ENCODE results near the gene FIBCD1. TPM values are rescaled to one million over a fixed set of nuclear protein-coding genes. Genes with fewer than 3 reads are reported as not detected.

Gene FIBCD1
- total and polyA plus RNA-seq, 8 donors: 0.18 to 6.4 (median 0.41) TPM; not detected in 4

GRCh38 chr9:130935648-130936271 is 3.3 kb downstream of the FIBCD1 start:
- Histone ChIP-seq H3K4me3 (no peak overlapping the region), H3K27ac (no peak overlapping the region), H3K9me3 (no peaks in the 10 kb centered on the region), H3K36me3 (no peaks in the 10 kb centered on the region), H3K4me1 (peaks cover 21 to 50% (median 38%) of the 10 kb centered on the region in 4 donors), H3K27me3 (peaks cover 20 to 92% (median 87%) of the 10 kb centered on the region in 3 donors)
- no peak for DNase-seq
- intact Hi-C loops (cut with DNase I; ENCODE audit: low total_unique reads): loop anchor here (5.0 kb wide), 1 partner anchor 228 kb away; no protein-coding TSS in a partner anchor
- WGBS, 5 donors: 76 to 88% (median 87%) methylated on average over 13 of the region's 13 CpGs
- TF ChIP-seq POLR2AphosphoS5 (IDR thresholded peaks at IDR 0.05) (no peak), CTCF (IDR thresholded peaks at IDR 0.05) (no peak), POLR2A (IDR thresholded peaks at IDR 0.05) (no peak), EP300 (IDR thresholded peaks at IDR 0.05) (no peak)

- Histone ChIP-seq H3K4me1 (peaks cover 20 to 42% (median 31%) of the 10 kb centered on the region in 4 donors), H3K36me3 (no peaks in the 10 kb centered on the region), H3K4me3 (no peak overlapping the region), H3K27ac (no peak overlapping the region), H3K9me3 (no peaks in the 10 kb centered on the region), H3K27me3 (peaks cover 20 to 89% (median 79%) of the 10 kb centered on the region in 3 donors)
- TF ChIP-seq CTCF (IDR thresholded peaks at IDR 0.05) (no peak), POLR2A (IDR thresholded peaks at IDR 0.05) (no peak), POLR2AphosphoS5 (IDR thresholded peaks at IDR 0.05) (no peak), EP300 (IDR thresholded peaks at IDR 0.05) (no peak)
- 55 to 72% (median 67%) methylated on average over 15 to 16 of the region's 16 CpGs for WGBS, 5 donors
- DNase-seq: no peak
- intact Hi-C loops (cut with DNase I; ENCODE audit: low total_unique reads): loop anchor here (5.0 kb wide), 1 partner anchor 228 kb away; no protein-coding TSS in a partner anchor
These were observed 4.1 kb downstream of the FIBCD1 start for GRCh38 chr9:130934702-130935647.

- H3K27ac ChIP-seq: no peak overlapping the region
- no peaks in the 10 kb centered on the region for H3K9me3 ChIP-seq
- no peak for DNase-seq
- no peak for TF ChIP-seq EP300 (IDR thresholded peaks at IDR 0.05)
- TF ChIP-seq POLR2AphosphoS5 (IDR thresholded peaks at IDR 0.05): no peak
- TF ChIP-seq POLR2A (IDR thresholded peaks at IDR 0.05): no peak
- TF ChIP-seq CTCF (IDR thresholded peaks at IDR 0.05): no peak
- WGBS, 5 donors: 68 to 78% (median 73%) methylated on average over 6 to 11 of the region's 11 CpGs
- intact Hi-C loops (cut with DNase I; ENCODE audit: low total_unique reads): no loop called here
- no peaks in the 10 kb centered on the region for H3K36me3 ChIP-seq
- H3K4me1 ChIP-seq: peaks cover 13 to 35% (median 23%) of the 10 kb centered on the region in 4 donors
- H3K4me3 ChIP-seq: no peak overlapping the region
- H3K27me3 ChIP-seq: peaks cover 14 to 88% (median 72%) of the 10 kb centered on the region in 3 donors
These were observed 4.8 kb downstream of the FIBCD1 start for GRCh38 chr9:130934246-130934645.

Measured in stomach (tissue), 9 donors.